Progenitor cell of endocrine pancreas (in vitro differentiated cells): ENCODE data around the gene GAPT. TPM values are rescaled to one million over a fixed set of nuclear protein-coding genes. Genes with fewer than 3 reads are reported as not detected.

Experiments
- DNase-seq: peaks from one replicate; pipeline ENCODE4 v3.0.0; 2021; ENCODE audit warnings: low spot score; ENCODE audit not compliant: unreplicated experiment
- H3K27ac Mint-ChIP-seq: 2 replicates; pipeline ENCODE4 v1.8.0; 2021; ENCODE audit warnings: mild to moderate bottlenecking, moderate library complexity, mixed read lengths
- H3K27me3 Mint-ChIP-seq: 2 replicates; pipeline ENCODE4 v1.8.0; 2021; ENCODE audit warnings: mixed read lengths
- H3K36me3 Mint-ChIP-seq: 2 replicates; pipeline ENCODE4 v1.8.0; 2022; ENCODE audit warnings: mixed read lengths; ENCODE audit not compliant: insufficient read depth
- H3K4me1 Mint-ChIP-seq: 2 replicates; pipeline ENCODE4 v1.8.0; 2021; ENCODE audit warnings: low read depth, mixed read lengths
- H3K4me3 Mint-ChIP-seq: 2 replicates; pipeline ENCODE4 v1.8.0; 2021; ENCODE audit warnings: low read depth, mild to moderate bottlenecking, moderate library complexity, mixed read lengths
- H3K9me3 Mint-ChIP-seq: 2 replicates; pipeline ENCODE4 v1.8.0; 2021; ENCODE audit warnings: low read depth, mixed read lengths
- total RNA-seq: library from RNA; stranded (reverse); gene quantifications from 2 replicates; pipeline ENCODE4 v1.2.1, GENCODE V29; 2021
- TF ChIP-seq, protein P1 (sequence below): fragments of 200-600 bp; sonication (generic); IDR thresholded peaks from one replicate; pipeline ENCODE4 v1.5.0; 2021; ENCODE audit warnings: antibody characterized with exemption, mild to moderate bottlenecking; ENCODE audit not compliant: unreplicated experiment

Gene GAPT
- total RNA-seq, 1 donor from 2014 or later = not detected

GRCh38 chr5:58458141-58458742 is 33.0 kb upstream of the GAPT start:
- H3K36me3 Mint-ChIP-seq = peaks cover 29% of the 10 kb centered on the region

GRCh38 chr5:58458743-58459145 is 32.5 kb upstream of the GAPT start:
- Mint-ChIP-seq H3K27me3 (no peaks in the 10 kb centered on the region), H3K9me3 (no peaks in the 10 kb centered on the region), H3K4me3 (peak overlapping the region; percentile 91), H3K4me1 (peaks cover 30% of the 10 kb centered on the region), H3K27ac (peak overlapping the region; percentile 94), H3K36me3 (peaks cover 26% of the 10 kb centered on the region)
- no peak for DNase-seq
- TF ChIP-seq, protein P1, sequence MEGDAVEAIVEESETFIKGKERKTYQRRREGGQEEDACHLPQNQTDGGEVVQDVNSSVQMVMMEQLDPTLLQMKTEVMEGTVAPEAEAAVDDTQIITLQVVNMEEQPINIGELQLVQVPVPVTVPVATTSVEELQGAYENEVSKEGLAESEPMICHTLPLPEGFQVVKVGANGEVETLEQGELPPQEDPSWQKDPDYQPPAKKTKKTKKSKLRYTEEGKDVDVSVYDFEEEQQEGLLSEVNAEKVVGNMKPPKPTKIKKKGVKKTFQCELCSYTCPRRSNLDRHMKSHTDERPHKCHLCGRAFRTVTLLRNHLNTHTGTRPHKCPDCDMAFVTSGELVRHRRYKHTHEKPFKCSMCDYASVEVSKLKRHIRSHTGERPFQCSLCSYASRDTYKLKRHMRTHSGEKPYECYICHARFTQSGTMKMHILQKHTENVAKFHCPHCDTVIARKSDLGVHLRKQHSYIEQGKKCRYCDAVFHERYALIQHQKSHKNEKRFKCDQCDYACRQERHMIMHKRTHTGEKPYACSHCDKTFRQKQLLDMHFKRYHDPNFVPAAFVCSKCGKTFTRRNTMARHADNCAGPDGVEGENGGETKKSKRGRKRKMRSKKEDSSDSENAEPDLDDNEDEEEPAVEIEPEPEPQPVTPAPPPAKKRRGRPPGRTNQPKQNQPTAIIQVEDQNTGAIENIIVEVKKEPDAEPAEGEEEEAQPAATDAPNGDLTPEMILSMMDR = no peak

More at GRCh38 chr5:58458141-58458742, 33.0 kb upstream of the GAPT start:
- TF ChIP-seq, protein P1 = no peak
- Mint-ChIP-seq H3K4me1 (peaks cover 30% of the 10 kb centered on the region), H3K4me3 (peak overlapping the region; percentile 91), H3K9me3 (no peaks in the 10 kb centered on the region), H3K27me3 (no peaks in the 10 kb centered on the region), H3K27ac (peak overlapping the region; percentile 94)
- DNase-seq = no peak

GRCh38 chr5:58459146-58460001 is 31.9 kb upstream of the GAPT start:
- H3K27me3 Mint-ChIP-seq = no peaks in the 10 kb centered on the region
- peaks cover 22% of the 10 kb centered on the region for H3K36me3 Mint-ChIP-seq
- TF ChIP-seq, protein P1 = no peak
- no peaks in the 10 kb centered on the region for H3K9me3 Mint-ChIP-seq
- peak overlapping the region; percentile 95 for H3K27ac Mint-ChIP-seq
- peak; percentile 39 for DNase-seq
- H3K4me1 Mint-ChIP-seq = peaks cover 30% of the 10 kb centered on the region
- peak overlapping the region; percentile 91 for H3K4me3 Mint-ChIP-seq

GRCh38 chr5:58460002-58460731 is 31.1 kb upstream of the GAPT start, which contains the start of gene PLK2:
Gene PLK2 (minus strand): TSS chr5:58460086. CDS start chr5:58459959, 127 bp downstream.
- no peaks in the 10 kb centered on the region for H3K9me3 Mint-ChIP-seq
- H3K27me3 Mint-ChIP-seq = no peaks in the 10 kb centered on the region
- H3K4me1 Mint-ChIP-seq = peaks cover 29% of the 10 kb centered on the region
- peaks cover 15% of the 10 kb centered on the region for H3K36me3 Mint-ChIP-seq
- H3K4me3 Mint-ChIP-seq = peak within 1 kb of the TSS; percentile 91
- TF ChIP-seq, protein P1 = peak; percentile 45
- DNase-seq = peak; percentile 89
- peak within 1 kb of the TSS; percentile 95 for H3K27ac Mint-ChIP-seq

- no peaks in the 10 kb centered on the region for H3K27me3 Mint-ChIP-seq
- H3K4me3 Mint-ChIP-seq = peak overlapping the region; percentile 91
- DNase-seq = peak; percentile 89
- peaks cover 29% of the 10 kb centered on the region for H3K4me1 Mint-ChIP-seq
- peaks cover 12% of the 10 kb centered on the region for H3K36me3 Mint-ChIP-seq
- H3K27ac Mint-ChIP-seq = no peak overlapping the region
- TF ChIP-seq, protein P1 = peak; percentile 75
- H3K9me3 Mint-ChIP-seq = no peaks in the 10 kb centered on the region
These were observed 30.4 kb upstream of the GAPT start for GRCh38 chr5:58460732-58461286.
